Ishikawa (cell line): ENCODE measurements around the gene KLHL10.

ENCODE experiments used
- CEBPB ChIP-seq: IDR thresholded peaks from 2 replicates; pipeline ENCODE4 v1.6.1; 2012
- CREB1 ChIP-seq: IDR thresholded peaks from 2 replicates; pipeline ENCODE4 v1.6.1; 2012; ENCODE audit warnings: low read depth
- EGR1 ChIP-seq: IDR thresholded peaks from 2 replicates; pipeline ENCODE4 v1.6.1; 2012
- EP300 ChIP-seq: IDR thresholded peaks from 2 replicates; pipeline ENCODE4 v1.6.1; 2012; ENCODE audit warnings: borderline replicate concordance
- FOXM1 ChIP-seq: IDR thresholded peaks from 2 replicates; pipeline ENCODE4 v1.6.1; 2012; ENCODE audit warnings: low read depth, borderline replicate concordance
- NFIC ChIP-seq: IDR thresholded peaks from 2 replicates; pipeline ENCODE4 v1.6.1; 2012
- RAD21 ChIP-seq: IDR thresholded peaks from 2 replicates; pipeline ENCODE4 v1.6.1; 2012; ENCODE audit warnings: low read depth
- TAF1 ChIP-seq: IDR thresholded peaks from 2 replicates; pipeline ENCODE4 v1.6.1; 2012; ENCODE audit warnings: low read depth, mild to moderate bottlenecking
- TCF12 ChIP-seq: IDR thresholded peaks from 2 replicates; pipeline ENCODE4 v1.6.1; 2012; ENCODE audit warnings: low read depth
- TEAD4 ChIP-seq: IDR thresholded peaks from 2 replicates; pipeline ENCODE4 v1.6.1; 2012
- YY1 ChIP-seq: IDR thresholded peaks from 2 replicates; pipeline ENCODE4 v1.6.1; 2012; ENCODE audit warnings: low read depth
- ZBTB7A ChIP-seq: IDR thresholded peaks from 2 replicates; pipeline ENCODE4 v1.6.1; 2012; ENCODE audit warnings: low read depth
- TF ChIP-seq, protein P1 (sequence below): IDR thresholded peaks from 2 replicates; pipeline ENCODE4 v1.6.1; 2012; ENCODE audit warnings: low read depth, mild to moderate bottlenecking
- TF ChIP-seq, protein P2 (sequence below): IDR thresholded peaks from 2 replicates; pipeline ENCODE4 v1.6.1; 2012
- TF ChIP-seq, protein P3 (sequence below): IDR thresholded peaks from 2 replicates; pipeline ENCODE4 v1.6.1; 2012

The KLHL10 gene

DNA sequence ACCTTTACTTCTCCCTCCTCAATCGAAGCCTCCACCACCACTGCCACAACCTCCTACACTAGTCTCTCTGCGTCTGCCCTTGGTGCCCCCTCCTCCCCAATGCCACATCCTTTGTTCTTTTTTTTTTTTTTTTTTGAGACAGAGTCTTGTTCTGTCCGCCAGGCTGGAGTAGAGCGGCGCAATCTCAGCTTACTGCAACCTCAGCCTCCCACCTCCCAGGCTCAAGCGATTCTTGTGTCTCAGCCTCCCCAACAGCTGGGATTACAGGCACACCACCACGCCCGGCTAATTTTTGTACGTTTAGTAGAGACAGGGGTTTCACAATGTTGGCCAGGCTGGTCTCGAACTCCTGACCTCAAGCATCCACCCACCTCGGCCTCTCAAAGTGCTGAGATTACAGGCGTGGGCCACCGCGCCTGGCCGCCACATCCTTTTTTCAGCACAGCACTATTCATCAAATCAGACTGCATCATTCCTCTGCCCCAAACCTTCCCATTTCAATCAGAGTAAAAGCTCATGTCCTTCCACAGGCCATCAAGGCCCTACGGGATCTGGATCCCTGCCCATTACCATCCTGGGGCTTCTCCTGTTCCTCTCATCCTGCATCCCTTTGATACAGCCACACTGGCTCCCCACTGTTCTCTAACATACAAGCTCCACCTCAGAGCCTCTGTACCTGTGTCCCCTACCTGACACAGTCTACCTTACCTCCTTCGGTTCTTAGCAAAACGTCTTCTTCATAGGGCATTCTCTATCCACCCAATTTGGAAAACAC lies 25.6 kb downstream of the KLHL10 start:
- TF ChIP-seq RAD21 (no peak), TAF1 (no peak), FOXM1 (no peak), CEBPB (no peak)

DNA sequence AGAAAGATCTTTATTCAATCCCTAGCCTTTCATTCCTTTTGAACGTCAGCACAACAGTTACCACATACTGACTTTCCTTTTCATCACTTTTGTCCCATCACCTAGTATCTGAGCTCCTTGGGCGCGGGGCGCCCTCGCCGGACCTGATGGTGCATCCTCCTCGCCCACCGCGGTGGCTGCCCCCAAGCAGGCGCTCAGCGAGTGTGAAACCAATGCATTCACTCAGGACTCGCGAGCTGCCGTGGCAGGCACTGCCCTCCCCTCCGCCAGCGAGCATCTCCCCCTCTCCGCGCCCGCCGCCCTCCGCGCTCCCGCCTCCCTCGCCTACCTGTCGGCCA lies 26.8 kb downstream of the KLHL10 start:
- TF ChIP-seq RAD21, result no peak
- TF ChIP-seq, protein P1, sequence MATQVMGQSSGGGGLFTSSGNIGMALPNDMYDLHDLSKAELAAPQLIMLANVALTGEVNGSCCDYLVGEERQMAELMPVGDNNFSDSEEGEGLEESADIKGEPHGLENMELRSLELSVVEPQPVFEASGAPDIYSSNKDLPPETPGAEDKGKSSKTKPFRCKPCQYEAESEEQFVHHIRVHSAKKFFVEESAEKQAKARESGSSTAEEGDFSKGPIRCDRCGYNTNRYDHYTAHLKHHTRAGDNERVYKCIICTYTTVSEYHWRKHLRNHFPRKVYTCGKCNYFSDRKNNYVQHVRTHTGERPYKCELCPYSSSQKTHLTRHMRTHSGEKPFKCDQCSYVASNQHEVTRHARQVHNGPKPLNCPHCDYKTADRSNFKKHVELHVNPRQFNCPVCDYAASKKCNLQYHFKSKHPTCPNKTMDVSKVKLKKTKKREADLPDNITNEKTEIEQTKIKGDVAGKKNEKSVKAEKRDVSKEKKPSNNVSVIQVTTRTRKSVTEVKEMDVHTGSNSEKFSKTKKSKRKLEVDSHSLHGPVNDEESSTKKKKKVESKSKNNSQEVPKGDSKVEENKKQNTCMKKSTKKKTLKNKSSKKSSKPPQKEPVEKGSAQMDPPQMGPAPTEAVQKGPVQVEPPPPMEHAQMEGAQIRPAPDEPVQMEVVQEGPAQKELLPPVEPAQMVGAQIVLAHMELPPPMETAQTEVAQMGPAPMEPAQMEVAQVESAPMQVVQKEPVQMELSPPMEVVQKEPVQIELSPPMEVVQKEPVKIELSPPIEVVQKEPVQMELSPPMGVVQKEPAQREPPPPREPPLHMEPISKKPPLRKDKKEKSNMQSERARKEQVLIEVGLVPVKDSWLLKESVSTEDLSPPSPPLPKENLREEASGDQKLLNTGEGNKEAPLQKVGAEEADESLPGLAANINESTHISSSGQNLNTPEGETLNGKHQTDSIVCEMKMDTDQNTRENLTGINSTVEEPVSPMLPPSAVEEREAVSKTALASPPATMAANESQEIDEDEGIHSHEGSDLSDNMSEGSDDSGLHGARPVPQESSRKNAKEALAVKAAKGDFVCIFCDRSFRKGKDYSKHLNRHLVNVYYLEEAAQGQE, result no peak
- no peak for TF ChIP-seq NFIC
- TF ChIP-seq CREB1, result no peak
- TF ChIP-seq CEBPB, result no peak
- no peak for TF ChIP-seq ZBTB7A
- TF ChIP-seq TAF1, result no peak
- TF ChIP-seq EP300, result no peak
- TF ChIP-seq YY1, result no peak
- TF ChIP-seq TCF12, result no peak

DNA sequence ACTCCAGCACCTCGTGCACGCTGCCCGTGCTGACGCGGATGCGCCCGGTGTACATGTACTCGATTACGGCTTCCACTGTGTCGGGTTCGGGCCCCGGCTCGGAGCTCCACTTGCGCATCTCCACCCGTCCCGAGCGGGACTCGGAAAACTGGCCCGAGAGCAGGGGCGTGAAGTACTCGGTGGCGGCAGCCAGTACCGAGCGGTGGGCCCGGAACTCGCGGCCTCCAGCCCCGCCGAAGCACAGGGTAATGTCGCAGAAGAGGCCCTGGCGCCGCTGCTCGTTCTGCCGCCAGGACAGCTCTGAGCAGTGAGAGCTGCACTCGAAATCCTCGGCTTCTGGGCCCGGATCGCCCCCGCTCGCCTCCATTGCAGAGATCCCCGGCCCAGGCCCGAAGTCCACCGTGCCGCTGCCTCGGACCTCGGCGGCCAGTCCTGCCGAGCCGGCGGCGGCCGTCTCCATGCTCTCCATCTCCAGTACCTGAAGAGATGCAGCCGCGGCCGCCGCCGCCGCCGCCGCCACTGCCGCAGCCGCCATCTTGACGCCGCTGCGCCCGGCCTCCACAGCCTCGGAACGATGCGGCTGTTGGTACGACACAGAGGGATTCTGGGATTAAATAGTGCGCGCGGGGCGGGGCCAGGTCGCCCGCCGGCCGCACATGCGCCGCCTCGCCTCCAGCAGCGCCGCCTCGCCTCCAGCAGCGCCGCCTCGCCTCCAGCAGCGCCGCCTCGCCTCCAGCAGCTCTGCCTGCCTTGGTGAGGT lies 27.4 kb downstream of the KLHL10 start, which contains the start of gene KLHL11:
KLHL11 (minus strand) TSS at position 588 of the 760 bp plus-strand sequence; CDS start at position 535, 53 bp downstream.
- no peak for TF ChIP-seq FOXM1
- TF ChIP-seq, protein P2, sequence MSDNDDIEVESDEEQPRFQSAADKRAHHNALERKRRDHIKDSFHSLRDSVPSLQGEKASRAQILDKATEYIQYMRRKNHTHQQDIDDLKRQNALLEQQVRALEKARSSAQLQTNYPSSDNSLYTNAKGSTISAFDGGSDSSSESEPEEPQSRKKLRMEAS, result peak; percentile 86
- TF ChIP-seq, protein P1, result no peak
- TF ChIP-seq TAF1, result peak; percentile 98
- TF ChIP-seq EP300, result peak; percentile 43; the same call in 1 of the 2 replicates
- no peak for TF ChIP-seq NFIC
- no peak for TF ChIP-seq CEBPB
- TF ChIP-seq CREB1, result no peak
- TF ChIP-seq, protein P3, sequence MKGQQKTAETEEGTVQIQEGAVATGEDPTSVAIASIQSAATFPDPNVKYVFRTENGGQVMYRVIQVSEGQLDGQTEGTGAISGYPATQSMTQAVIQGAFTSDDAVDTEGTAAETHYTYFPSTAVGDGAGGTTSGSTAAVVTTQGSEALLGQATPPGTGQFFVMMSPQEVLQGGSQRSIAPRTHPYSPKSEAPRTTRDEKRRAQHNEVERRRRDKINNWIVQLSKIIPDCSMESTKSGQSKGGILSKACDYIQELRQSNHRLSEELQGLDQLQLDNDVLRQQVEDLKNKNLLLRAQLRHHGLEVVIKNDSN, result no peak
- TF ChIP-seq YY1, result peak; percentile 96
- TF ChIP-seq TCF12, result no peak; the same call in 1 of the 2 replicates
- TF ChIP-seq TEAD4, result peak; percentile 35; the same call in 1 of the 2 replicates
- TF ChIP-seq ZBTB7A, result no peak
- peak; percentile 60; the same call in 1 of the 2 replicates for TF ChIP-seq EGR1
- no peak for TF ChIP-seq RAD21

DNA sequence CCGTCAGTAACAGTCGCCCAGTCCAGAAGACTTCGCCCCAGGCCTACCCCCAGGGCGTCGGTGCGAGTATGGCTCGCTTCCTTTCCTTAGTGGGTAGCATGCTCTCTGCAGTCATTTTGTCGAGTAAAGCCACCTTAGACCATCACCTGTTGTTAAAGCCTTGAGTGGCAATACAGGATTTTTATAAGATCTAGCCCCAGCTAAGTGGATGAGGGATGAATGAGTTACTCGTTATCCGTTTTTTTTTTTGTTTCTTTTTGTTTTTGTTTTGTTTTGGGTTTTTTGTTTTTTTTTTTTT lies 27.9 kb downstream of the KLHL10 start:
- TF ChIP-seq, protein P3, result no peak
- TF ChIP-seq NFIC, result no peak
- no peak for TF ChIP-seq EP300
- no peak for TF ChIP-seq TEAD4
- no peak for TF ChIP-seq CEBPB
- no peak for TF ChIP-seq RAD21
- no peak for TF ChIP-seq CREB1
- TF ChIP-seq, protein P2, result no peak
- TF ChIP-seq EGR1, result no peak
- TF ChIP-seq ZBTB7A, result no peak
- TF ChIP-seq, protein P1, result no peak
- no peak for TF ChIP-seq FOXM1
- TF ChIP-seq TCF12, result no peak
- TF ChIP-seq YY1, result no peak
- no peak for TF ChIP-seq TAF1
